ENCODE measurements around the gene FLG. TPM values are rescaled to one million over a fixed set of nuclear protein-coding genes. Genes with fewer than 3 reads are reported as not detected.

Gene FLG
- total and polyA plus RNA-seq, 2 of the 4 experiments (the other 2 are of a cell fraction): under 0.01 TPM; not detected in 1

DNA sequence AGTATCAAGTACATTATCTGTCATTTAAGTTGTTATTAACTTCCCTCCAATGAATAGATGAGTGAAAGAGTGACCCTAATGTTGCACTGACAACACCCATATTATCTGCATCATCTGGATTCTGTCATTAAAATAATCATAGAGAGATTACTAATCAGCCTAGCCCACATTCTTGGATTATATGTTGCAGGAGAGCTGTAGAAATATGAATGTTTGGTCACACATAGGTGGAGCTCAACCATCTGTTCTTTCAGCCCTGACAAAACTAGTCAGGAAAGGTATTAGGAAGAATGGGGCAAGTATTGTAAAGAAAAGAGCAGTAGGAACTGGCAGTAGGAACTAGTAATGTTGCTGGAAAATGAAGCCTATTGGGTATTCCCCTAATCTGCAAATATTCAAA is 19.4 kb upstream of the FLG start:
- Histone ChIP-seq H2BK120ac (ENCODE audit: low read depth, low read length) (no peak overlapping the region), H2AK5ac (ENCODE audit: low read depth, low read length) (no peak overlapping the region), H2BK20ac (ENCODE audit: low read depth, low read length) (no peak overlapping the region), H3K18ac (ENCODE audit: low read depth, low read length) (no peak overlapping the region), H3K27ac (ENCODE audit: insufficient read depth, low read length) (no peak overlapping the region), H3K4me2 (ENCODE audit: low read depth, low read length) (no peak overlapping the region), H3K79me1 (ENCODE audit: low read depth in 1 of 2, low read length in 2 of 2) (no peaks in the 10 kb centered on the region), H3K9me1 (ENCODE audit: insufficient read depth, low read length) (no peaks in the 10 kb centered on the region), H3K36me3 (ENCODE audit: control insufficient read depth, insufficient read depth, low read length) (no peaks in the 10 kb centered on the region), H2AFZ (replicated peaks; ENCODE audit: low read length, poor library complexity) (no peak overlapping the region), H2BK5ac (ENCODE audit: low read depth, low read length, poor library complexity, severe bottlenecking) (no peak overlapping the region), H3K4ac (ENCODE audit: low read depth, low read length) (no peak overlapping the region), H3K14ac (replicated peaks; ENCODE audit: low read depth, low read length) (no peak overlapping the region), H3K9me3 (ENCODE audit: control insufficient read depth, insufficient read depth, low read length) (no peaks in the 10 kb centered on the region), H3K56ac (ENCODE audit: extremely low read depth, insufficient read depth, low read length) (no peak overlapping the region), H2BK15ac (ENCODE audit: low read depth, low read length) (no peak overlapping the region), H4K5ac (ENCODE audit: low read depth, low read length) (no peak overlapping the region), H4K20me1 (ENCODE audit: insufficient read depth, low read length) (no peaks in the 10 kb centered on the region), H3K4me3 (ENCODE audit: insufficient read depth, low read depth, low read length) (no peak overlapping the region), H3K9ac (ENCODE audit: low read depth, low read length) (no peak overlapping the region), H2AK9ac (replicated peaks; ENCODE audit: low read depth, low read length, poor library complexity) (no peak overlapping the region), H4K8ac (ENCODE audit: low read depth in 2 of 2, low read length in 2 of 2) (no peak overlapping the region), H3K4me1 (ENCODE audit: control insufficient read depth, insufficient read depth, low read length) (no peaks in the 10 kb centered on the region), H3K23ac (ENCODE audit: low read depth, low read length) (no peak overlapping the region), H3K27me3 (ENCODE audit: control insufficient read depth, insufficient read depth, low read length) (no peaks in the 10 kb centered on the region), H4K91ac (ENCODE audit: insufficient read depth, low read depth, low read length) (no peak overlapping the region)
- in situ Hi-C loops (cut with MboI; ENCODE audit: low sequenced_read_pairs) (no loop called here), intact Hi-C loops (cut with micrococcal nuclease) (no loop called here), dilution Hi-C loops (cut with HindIII; ENCODE audit: low sequenced_read_pairs, unreplicated experiment) (no loop called here)
- CTCF ChIA-PET: no interaction called here
- TF ChIP-seq RFX5 (IDR thresholded peaks at IDR 0.05; ENCODE audit: low read depth, low read length): no peak
- no peak for TF ChIP-seq POLR2A (IDR thresholded peaks at IDR 0.05; ENCODE audit: low read depth, low read length)
- no peak for TF ChIP-seq MAZ (IDR thresholded peaks at IDR 0.05; ENCODE audit: borderline replicate concordance, low read depth, low read length)
- no peak for TF ChIP-seq BHLHE40 (IDR thresholded peaks at IDR 0.05; ENCODE audit: low read depth, low read length)
- no peak for TF ChIP-seq MXI1 (IDR thresholded peaks at IDR 0.05; ENCODE audit: borderline replicate concordance, low read depth, low read length)
- TF ChIP-seq CHD1 (IDR thresholded peaks at IDR 0.05; ENCODE audit: low read depth, low read length): no peak
- no peak for TF ChIP-seq FOS (IDR thresholded peaks at IDR 0.05; ENCODE audit: low read depth, low read length)
- TF ChIP-seq CEBPB (IDR thresholded peaks at IDR 0.05; ENCODE audit: low read depth, low read length): no peak
- TF ChIP-seq RCOR1 (IDR thresholded peaks at IDR 0.05; ENCODE audit: insufficient replicate concordance, low read length): no peak
- ATAC-seq (ENCODE audit: low read depth) (no peak), DNase-seq (no peak)
- BruUV-seq (replicated peaks): no TSS peak
- POLR2A ChIA-PET (ENCODE audit: unreplicated experiment): no interaction called here

Data from IMR-90 (cell line).